Measurements from ENCODE around the gene ADAMTS14. TPM values are rescaled to one million over a fixed set of nuclear protein-coding genes. Genes with fewer than 3 reads are reported as not detected.
"Not testable (repeated sequence)": the region's sequence is repeated elsewhere in the genome, so short reads cannot be mapped to it uniquely, and the experiment has no call there.

The ADAMTS14 gene
- total RNA-seq, 1 donor from 2014 or later: 29.8 TPM

DNA sequence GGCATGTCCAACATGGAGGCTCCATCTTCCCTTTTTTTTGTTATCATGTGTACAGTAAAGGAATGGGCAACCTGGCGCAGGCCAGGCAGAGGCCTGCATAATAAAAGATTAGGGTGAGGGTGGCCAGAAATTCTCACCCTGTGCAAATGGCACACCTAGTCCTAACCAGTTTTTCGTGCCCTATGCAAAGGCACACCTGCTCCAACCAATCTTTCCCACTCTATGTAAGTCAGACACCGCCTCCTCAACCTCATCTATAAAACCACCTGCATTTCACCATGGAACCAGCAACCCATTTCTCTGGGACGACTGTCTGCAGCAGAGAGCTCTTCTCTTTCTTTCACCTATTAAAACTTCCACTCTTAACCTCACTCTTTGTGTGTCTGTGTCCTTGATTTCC lies 96.8 kb downstream of the ADAMTS14 start:
- Mint-ChIP-seq H3K36me3 (ENCODE audit: unreplicated experiment) (peaks cover 22% of the 10 kb centered on the region), H3K9me3 (ENCODE audit: unreplicated experiment) (peaks cover 12% of the 10 kb centered on the region), H3K27ac (ENCODE audit: unreplicated experiment) (no peak overlapping the region), H3K4me1 (ENCODE audit: low read depth, unreplicated experiment) (no peaks in the 10 kb centered on the region), H3K4me3 (ENCODE audit: unreplicated experiment) (no peak overlapping the region), H3K27me3 (ENCODE audit: unreplicated experiment) (peaks cover 6% of the 10 kb centered on the region)
- TF ChIP-seq, protein P1, sequence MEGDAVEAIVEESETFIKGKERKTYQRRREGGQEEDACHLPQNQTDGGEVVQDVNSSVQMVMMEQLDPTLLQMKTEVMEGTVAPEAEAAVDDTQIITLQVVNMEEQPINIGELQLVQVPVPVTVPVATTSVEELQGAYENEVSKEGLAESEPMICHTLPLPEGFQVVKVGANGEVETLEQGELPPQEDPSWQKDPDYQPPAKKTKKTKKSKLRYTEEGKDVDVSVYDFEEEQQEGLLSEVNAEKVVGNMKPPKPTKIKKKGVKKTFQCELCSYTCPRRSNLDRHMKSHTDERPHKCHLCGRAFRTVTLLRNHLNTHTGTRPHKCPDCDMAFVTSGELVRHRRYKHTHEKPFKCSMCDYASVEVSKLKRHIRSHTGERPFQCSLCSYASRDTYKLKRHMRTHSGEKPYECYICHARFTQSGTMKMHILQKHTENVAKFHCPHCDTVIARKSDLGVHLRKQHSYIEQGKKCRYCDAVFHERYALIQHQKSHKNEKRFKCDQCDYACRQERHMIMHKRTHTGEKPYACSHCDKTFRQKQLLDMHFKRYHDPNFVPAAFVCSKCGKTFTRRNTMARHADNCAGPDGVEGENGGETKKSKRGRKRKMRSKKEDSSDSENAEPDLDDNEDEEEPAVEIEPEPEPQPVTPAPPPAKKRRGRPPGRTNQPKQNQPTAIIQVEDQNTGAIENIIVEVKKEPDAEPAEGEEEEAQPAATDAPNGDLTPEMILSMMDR (IDR thresholded peaks at IDR 0.05; ENCODE audit: partially characterized antibody, unreplicated experiment): no peak
- no peak for DNase-seq

DNA sequence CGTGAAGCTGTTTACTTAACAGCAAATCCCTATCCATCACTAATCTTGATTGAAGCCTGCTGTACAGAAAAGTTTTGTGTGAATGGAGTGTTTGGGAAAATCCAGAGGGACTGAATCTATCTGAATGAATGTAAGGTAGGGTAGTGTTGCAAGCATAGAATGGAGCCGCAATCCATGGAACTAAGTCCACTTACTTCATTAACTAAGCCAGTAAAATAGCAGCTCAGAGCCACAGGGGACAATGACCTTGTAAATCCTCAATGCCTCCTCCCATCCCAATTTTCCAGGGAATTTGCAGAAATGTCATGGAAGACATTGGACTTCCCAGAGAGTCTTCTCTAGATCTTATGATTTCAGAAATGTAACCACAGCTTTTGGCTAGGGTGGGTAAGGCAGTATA lies 97.7 kb downstream of the ADAMTS14 start:
- TF ChIP-seq, protein P1 (IDR thresholded peaks at IDR 0.05; ENCODE audit: partially characterized antibody, unreplicated experiment): no peak
- Mint-ChIP-seq H3K4me3 (ENCODE audit: unreplicated experiment) (no peak overlapping the region), H3K4me1 (ENCODE audit: low read depth, unreplicated experiment) (no peaks in the 10 kb centered on the region), H3K9me3 (ENCODE audit: unreplicated experiment) (peaks cover 12% of the 10 kb centered on the region), H3K27ac (ENCODE audit: unreplicated experiment) (no peak overlapping the region), H3K27me3 (ENCODE audit: unreplicated experiment) (peaks cover 7% of the 10 kb centered on the region), H3K36me3 (ENCODE audit: unreplicated experiment) (peaks cover 21% of the 10 kb centered on the region)
- no peak for DNase-seq

DNA sequence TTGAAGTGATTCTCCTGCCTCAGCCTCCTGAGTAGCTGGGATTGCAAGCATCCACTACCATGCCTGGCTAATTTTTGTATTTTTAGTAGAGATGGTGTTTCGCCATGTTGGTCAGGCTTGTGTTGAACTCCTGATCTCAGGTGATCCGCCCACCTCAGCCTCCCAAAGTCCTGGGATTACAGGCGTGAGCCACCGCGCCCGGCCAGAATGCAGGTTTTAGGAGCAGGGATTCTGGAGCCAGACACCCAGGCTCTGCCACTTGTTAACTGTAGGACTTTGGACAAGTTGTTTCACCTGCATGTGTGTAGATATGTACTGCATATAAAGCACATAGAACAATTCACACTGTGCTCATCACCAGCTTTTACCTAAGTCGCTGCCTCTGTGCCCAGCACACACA lies 98.2 kb downstream of the ADAMTS14 start:
- H3K27ac Mint-ChIP-seq (ENCODE audit: unreplicated experiment); H3K4me3 Mint-ChIP-seq (ENCODE audit: unreplicated experiment); H3K4me1 Mint-ChIP-seq (ENCODE audit: low read depth, unreplicated experiment); H3K27me3 Mint-ChIP-seq (ENCODE audit: unreplicated experiment); DNase-seq: not testable (repeated sequence)
- H3K9me3 Mint-ChIP-seq (ENCODE audit: unreplicated experiment): peaks cover 12% of the 10 kb centered on the region
- H3K36me3 Mint-ChIP-seq (ENCODE audit: unreplicated experiment): peaks cover 16% of the 10 kb centered on the region

DNA sequence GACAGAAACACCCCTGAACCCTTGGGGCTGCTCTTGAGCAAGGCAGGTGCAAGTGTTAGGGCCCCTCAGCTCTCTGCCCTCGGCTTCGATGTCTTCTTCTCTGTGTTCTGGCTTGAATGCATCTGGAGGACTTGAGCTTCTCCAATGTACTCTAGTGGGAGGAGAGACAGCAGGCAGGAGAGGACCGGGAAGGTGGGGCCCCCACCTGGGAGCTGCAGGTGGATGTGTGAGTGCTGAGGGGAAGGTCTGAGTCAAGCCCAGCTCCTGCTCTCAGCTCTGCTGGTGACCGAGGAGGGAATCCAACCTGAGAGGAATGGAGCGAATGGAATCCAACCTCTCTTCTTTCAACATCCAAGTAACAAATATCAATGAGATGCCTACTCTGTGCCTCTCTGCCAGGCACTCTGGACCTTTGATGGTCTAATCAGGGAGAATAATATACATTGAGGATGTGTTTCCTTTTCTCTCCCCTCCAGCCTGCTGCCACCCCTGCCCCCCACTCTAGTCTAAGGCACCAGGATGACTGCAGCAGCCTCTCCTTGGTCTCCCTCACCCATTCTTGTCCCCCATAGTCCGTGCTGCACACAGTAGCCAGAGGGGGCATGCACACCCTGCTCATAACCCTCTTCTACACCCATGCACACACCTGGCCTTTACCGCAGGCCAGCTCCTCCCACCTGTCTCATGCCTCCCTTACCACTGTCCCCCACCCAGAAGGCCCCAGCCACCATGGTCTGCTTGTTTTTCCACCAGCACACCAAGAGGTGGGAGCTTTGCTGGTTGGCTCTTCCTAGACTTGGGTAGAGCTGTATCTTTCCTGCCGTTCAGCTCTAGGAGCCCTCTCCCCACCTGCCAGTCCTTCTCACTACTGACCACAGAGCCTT lies 99.2 kb downstream of the ADAMTS14 start:
- no peaks in the 10 kb centered on the region for H3K4me1 Mint-ChIP-seq (ENCODE audit: low read depth, unreplicated experiment)
- DNase-seq: no peak
- no peak overlapping the region for H3K4me3 Mint-ChIP-seq (ENCODE audit: unreplicated experiment)
- peaks cover 10% of the 10 kb centered on the region for H3K9me3 Mint-ChIP-seq (ENCODE audit: unreplicated experiment)
- H3K36me3 Mint-ChIP-seq (ENCODE audit: unreplicated experiment): peaks cover 11% of the 10 kb centered on the region
- TF ChIP-seq, protein P1 (IDR thresholded peaks at IDR 0.05; ENCODE audit: partially characterized antibody, unreplicated experiment): no peak
- H3K27me3 Mint-ChIP-seq (ENCODE audit: unreplicated experiment): peaks cover 8% of the 10 kb centered on the region
- H3K27ac Mint-ChIP-seq (ENCODE audit: unreplicated experiment): no peak overlapping the region

DNA sequence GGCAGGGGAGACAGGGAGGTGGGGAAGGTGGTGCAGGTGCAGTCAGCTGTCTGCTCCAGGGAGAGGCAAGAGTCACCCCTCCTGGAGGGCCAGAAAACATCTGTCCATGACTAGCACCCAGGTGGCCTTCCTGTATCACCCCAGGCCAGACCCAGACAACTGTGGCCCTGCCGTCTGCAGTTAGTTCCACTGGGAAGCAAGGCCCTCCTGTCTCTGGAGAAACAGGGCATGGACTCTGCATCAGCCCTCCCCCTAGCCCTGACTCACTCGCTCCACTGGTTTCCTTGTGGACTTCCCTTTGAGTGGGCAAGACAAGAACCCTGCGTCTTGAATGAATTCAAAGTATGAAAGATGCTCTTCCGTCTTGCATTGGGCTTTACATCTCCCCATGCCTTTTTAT lies 100.3 kb downstream of the ADAMTS14 start:
- no peak overlapping the region for H3K27ac Mint-ChIP-seq (ENCODE audit: unreplicated experiment)
- H3K4me1 Mint-ChIP-seq (ENCODE audit: low read depth, unreplicated experiment): no peaks in the 10 kb centered on the region
- DNase-seq: no peak
- H3K27me3 Mint-ChIP-seq (ENCODE audit: unreplicated experiment): peaks cover 8% of the 10 kb centered on the region
- H3K4me3 Mint-ChIP-seq (ENCODE audit: unreplicated experiment): no peak overlapping the region
- peaks cover 5% of the 10 kb centered on the region for H3K36me3 Mint-ChIP-seq (ENCODE audit: unreplicated experiment)
- TF ChIP-seq, protein P1 (IDR thresholded peaks at IDR 0.05; ENCODE audit: partially characterized antibody, unreplicated experiment): no peak
- peaks cover 6% of the 10 kb centered on the region for H3K9me3 Mint-ChIP-seq (ENCODE audit: unreplicated experiment)

Measured in glutamatergic neuron (in vitro differentiated cells).